NCI-H526 (cell line): Measurements from ENCODE around the gene GRXCR2.
A peak's percentile ranks its signal among the peaks of the same experiment; 100 is the strongest.
"Not testable (repeated sequence)": the region's sequence is repeated elsewhere in the genome, so short reads cannot be mapped to it uniquely, and the experiment has no call there.

Experiments
- DNase-seq, 2 experiments: peaks; one replicate each; lab custom pipeline; 2025; lab: John Stamatoyannopoulos, UW

The GRXCR2 gene

GRCh38 chr5:145887217-145887616 is 14.4 kb upstream of the GRXCR2 start:
- DNase-seq: no peak

- DNase-seq: no peak
These were observed 2.0 kb upstream of the GRXCR2 start for GRCh38 chr5:145874765-145875164.

GRCh38 chr5:145872486-145872885 is 328 bp downstream of the GRXCR2 start:
- DNase-seq: peak in 1 of 2 experiments; percentile 18

- DNase-seq: no peak
These were observed 3.1 kb downstream of the GRXCR2 start for GRCh38 chr5:145869753-145870152.

- DNase-seq: no peak
These were observed 5.0 kb downstream of the GRXCR2 start for GRCh38 chr5:145867806-145868205.

- DNase-seq: not testable (repeated sequence)
These were observed 8.4 kb downstream of the GRXCR2 start for GRCh38 chr5:145864432-145864831.

- no peak for DNase-seq
These were observed 9.8 kb downstream of the GRXCR2 start for GRCh38 chr5:145863003-145863402.

GRCh38 chr5:145859897-145860296 is 12.9 kb downstream of the GRXCR2 start:
- DNase-seq: peak in 1 of 2 experiments; percentile 4

GRCh38 chr5:145859453-145859852 is 13.4 kb downstream of the GRXCR2 start:
- DNase-seq: no peak

- no peak for DNase-seq
These were observed 13.9 kb downstream of the GRXCR2 start for GRCh38 chr5:145858959-145859358.

- peak in 1 of 2 experiments; percentile 36 for DNase-seq
These were observed 16.5 kb downstream of the GRXCR2 start for GRCh38 chr5:145856285-145856818.

GRCh38 chr5:145855763-145856267 is 17.0 kb downstream of the GRXCR2 start:
- DNase-seq: peak; percentile 2 to 48

GRCh38 chr5:145854651-145855258 is 18.1 kb downstream of the GRXCR2 start:
- DNase-seq: no peak

- no peak for DNase-seq
These were observed 18.9 kb downstream of the GRXCR2 start for GRCh38 chr5:145853781-145854376.

- no peak for DNase-seq
These were observed 19.8 kb downstream of the GRXCR2 start for GRCh38 chr5:145852990-145853389.

- DNase-seq: no peak
These were observed 24.0 kb downstream of the GRXCR2 start for GRCh38 chr5:145848854-145849253.

GRCh38 chr5:145847499-145848497 is 25.0 kb downstream of the GRXCR2 start:
- DNase-seq: no peak

- no peak for DNase-seq
These were observed 26.7 kb downstream of the GRXCR2 start for GRCh38 chr5:145846081-145846480.

- DNase-seq: no peak
These were observed 31.5 kb downstream of the GRXCR2 start for GRCh38 chr5:145841299-145841698.

GRCh38 chr5:145840458-145841132 is 32.2 kb downstream of the GRXCR2 start:
- DNase-seq: no peak

- no peak for DNase-seq
These were observed 34.5 kb downstream of the GRXCR2 start for GRCh38 chr5:145838276-145838675.

- peak in 1 of 2 experiments; percentile 9 for DNase-seq
These were observed 36.6 kb downstream of the GRXCR2 start for GRCh38 chr5:145836241-145836640.
